Body of pancreas (tissue), 4 donors: ENCODE data around the gene DIPK1A.

Source experiments
- CTCF ChIP-seq, 7 experiments: fragments of 450-650 bp in 4 of 7; fragments of 200-600 bp in 3 of 7; sonication (generic) in 3 of 7; IDR thresholded peaks; one replicate each; pipeline ENCODE4 v1.5.1; 2016 to 2019; ENCODE audit warnings: antibody characterized with exemption in 7 of 7
- POLR2A ChIP-seq, 3 donors: fragments of 450-650 bp; IDR thresholded peaks; one replicate each; pipeline ENCODE4 v1.6.1; 2016; ENCODE audit warnings: antibody characterized with exemption in 3 of 3, mild to moderate bottlenecking in 2 of 3

GRCh38 chr1:92857817-92858216, 103.4 kb downstream of the DIPK1A start:
- TF ChIP-seq CTCF (IDR thresholded peaks at IDR 0.05) = no peak
- TF ChIP-seq POLR2A (IDR thresholded peaks at IDR 0.05) = no peak
